GM18873 (cell line): Measurements from ENCODE around the gene ANKRD31.

Experiments
- ATAC-seq: cut with Tn5 transposase; IDR thresholded peaks from one replicate; pipeline ENCODE4 v1.9.1; 2021; ENCODE audit warnings: mild to moderate bottlenecking, moderate library complexity, moderate number of reproducible peaks; ENCODE audit not compliant: unreplicated experiment, low FRiP score

The ANKRD31 gene

DNA sequence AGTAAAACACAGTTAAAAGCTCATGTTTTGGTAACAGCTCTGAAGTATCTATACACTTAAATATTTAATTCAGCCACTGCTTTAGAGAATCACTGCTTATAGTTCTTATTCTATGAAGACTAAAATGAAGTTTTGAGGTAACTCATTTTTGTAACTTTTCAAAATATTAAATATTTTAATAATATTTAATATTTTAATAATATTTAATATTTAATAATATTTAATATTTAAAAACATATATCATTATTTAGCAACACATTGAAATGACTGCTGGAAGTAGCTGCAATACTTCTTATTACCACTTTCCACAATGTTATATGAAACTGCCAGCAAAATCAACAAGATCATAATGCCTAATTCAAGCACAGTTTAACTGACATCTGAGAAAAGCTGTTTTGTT, 165.6 kb downstream of the ANKRD31 start:
- no peak for ATAC-seq

DNA sequence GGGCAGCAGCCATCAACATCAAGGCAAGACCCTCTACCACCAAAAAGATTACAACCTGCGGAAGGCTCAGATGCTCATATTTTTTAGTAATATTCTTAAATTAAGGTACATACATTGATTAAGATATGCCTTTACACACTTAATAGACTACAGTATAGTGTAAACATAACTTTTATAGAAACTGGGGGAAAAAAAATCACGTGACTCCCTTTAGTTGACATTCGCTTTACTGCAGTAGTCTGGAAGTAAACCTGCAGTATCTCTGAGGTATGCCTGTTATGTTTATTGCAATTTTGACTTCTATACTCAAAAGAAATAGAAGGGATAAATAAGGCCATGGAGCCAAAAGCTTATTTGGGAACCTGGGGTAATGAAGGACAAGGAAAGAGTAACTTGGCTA, 169.2 kb downstream of the ANKRD31 start:
- no peak for ATAC-seq

DNA sequence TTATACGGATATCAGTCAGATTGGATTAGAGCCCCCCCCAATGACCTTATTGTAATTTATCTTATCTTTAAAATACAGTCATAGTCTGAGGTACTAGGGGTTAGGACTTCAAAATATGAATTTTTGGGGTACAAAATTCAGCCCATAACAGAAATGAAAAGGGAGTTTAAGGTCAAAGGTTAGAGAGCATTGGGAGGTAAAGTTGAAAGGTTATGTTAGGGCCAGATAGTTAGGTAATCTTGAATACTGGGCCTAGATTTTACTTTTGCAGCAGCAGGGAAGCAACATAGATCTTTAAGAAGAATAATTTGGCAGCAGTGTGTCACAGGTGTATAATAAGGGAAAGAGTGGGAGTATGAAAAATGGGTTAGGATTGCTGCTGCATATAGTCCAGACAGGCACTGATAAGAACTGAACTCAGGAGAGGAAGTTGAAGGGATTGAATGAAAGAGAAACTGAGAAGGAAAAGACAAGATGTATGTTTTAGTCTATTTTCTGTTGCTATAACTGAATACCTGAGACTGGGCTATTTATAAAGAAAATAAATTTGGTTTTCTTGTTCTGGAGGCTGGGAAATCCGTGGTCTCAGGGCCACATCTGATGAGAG, 173.7 kb downstream of the ANKRD31 start:
- ATAC-seq: no peak

DNA sequence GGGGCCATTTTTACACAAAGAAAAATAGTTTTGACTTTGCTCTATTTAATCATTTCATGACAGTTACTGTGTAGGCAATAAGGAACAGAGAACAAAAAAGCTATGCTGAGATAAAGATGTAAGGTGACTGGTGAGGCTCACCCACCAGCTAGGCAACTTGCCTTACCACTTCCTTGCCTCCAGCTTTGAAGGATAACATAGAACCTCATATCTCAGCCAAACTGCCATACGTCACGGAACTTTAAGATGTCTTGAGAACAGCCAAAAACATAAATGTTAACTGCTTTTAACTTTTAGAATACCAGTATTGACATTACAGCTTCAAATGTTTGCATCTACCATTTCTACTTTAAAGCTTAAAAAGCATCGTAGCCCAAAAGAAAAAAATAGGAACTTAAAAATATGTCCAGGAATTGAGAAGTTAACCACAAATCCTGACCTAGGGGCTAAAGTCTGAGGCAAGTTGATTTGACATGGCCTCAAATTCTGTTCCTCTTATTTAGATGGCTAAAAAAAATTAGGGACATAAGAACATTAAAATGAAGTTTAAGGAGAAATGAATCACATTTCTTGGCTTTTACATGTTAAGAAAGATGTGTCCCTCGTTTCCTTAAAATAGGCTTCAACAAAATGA, 176.6 kb downstream of the ANKRD31 start:
- no peak for ATAC-seq

GRCh38 chr5:75058986-75059535, 177.6 kb downstream of the ANKRD31 start:
- no peak for ATAC-seq

DNA sequence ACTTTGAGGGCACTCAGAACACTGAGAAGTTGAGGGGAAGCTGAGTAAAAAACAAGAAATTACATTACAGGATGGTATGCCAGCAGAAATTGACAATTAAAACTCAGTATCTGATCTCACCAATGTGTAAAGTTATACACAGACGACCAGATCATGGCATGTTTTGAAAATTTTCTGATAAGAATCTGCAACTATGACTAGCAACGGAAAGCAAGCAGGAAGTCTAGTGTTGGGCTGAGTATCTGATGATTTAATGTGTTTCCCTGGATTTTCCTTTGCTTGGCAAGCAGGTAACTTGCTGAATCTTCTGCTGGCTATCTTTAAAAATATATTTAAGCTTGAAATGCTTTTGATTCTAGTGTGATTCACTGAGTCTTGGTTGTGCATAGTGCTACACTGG, 179.1 kb downstream of the ANKRD31 start:
- no peak for ATAC-seq

DNA sequence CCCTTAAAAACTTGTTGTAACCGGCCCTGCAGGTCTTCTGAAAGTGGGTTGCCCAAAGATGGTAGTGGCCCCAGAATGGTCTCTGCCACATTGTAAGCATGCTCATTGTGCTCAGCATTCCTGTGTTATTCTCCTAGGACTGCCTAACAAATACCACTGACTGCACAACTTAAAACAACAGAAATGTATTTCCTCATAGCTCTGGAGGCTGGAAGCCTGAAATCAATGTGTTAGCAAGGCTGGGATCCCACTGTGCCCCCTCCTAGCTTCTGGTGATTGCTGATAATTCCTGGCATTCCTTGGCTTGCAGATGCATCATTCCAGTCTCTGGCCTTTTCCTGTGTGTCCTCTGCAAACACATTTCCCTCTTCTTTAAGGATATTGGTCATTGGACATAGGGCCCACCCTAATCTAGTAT, 180.9 kb downstream of the ANKRD31 start:
- ATAC-seq: no peak

GRCh38 chr5:75054134-75054930, 182.3 kb downstream of the ANKRD31 start:
- ATAC-seq: no peak

DNA sequence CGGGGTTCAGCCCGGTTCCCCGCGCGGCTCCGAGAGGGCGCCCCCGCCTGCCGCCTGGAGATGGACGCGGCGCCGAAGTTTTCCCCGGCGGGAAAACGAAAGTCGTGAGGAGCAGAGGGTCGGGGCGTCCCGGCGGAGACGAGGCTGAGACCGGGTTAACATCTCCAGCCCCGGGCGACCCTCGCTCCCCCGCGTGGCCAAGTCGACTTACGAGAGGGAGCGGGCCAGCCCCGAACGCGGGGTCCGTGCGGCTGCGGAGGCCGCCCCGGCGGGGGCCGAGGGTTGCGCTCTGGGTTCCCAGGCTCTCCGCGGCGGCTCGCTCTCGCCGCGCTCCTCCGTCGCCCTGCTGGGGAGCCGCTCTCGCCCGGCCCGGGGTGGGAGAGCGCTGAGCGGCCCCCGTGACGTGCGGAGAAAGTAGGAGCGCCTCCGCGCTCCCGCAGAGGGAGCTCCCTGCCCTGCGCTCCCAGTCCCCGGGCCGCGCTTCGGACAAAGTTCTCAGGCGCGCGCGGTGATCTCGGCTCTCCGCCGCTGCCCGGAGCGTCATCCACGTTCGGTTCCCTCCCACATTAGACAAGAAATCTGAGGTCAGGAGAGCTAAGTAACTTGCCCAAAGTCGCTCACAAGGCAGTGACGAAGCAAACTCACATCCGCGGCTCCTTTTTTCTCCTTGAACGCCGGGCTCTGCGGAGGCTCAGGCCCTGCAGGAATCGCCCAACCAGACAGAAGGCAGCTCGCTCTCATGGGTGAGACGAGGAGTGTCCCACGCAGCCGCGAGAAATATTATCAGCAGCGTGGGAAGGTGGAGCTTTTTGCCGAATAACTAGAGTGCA, 183.2 kb downstream of the ANKRD31 start:
- ATAC-seq: no peak

- ATAC-seq: no peak
Observed at GRCh38 chr5:75053054-75053303, 183.7 kb downstream of the ANKRD31 start.

- no peak for ATAC-seq
Observed at GRCh38 chr5:75052192-75053053, 184.3 kb downstream of the ANKRD31 start, which contains the start of gene GCNT4. Gene GCNT4, minus strand, starts transcription at chr5:75052558. Its CDS starts 22,521 bp downstream, at chr5:75030037.

DNA sequence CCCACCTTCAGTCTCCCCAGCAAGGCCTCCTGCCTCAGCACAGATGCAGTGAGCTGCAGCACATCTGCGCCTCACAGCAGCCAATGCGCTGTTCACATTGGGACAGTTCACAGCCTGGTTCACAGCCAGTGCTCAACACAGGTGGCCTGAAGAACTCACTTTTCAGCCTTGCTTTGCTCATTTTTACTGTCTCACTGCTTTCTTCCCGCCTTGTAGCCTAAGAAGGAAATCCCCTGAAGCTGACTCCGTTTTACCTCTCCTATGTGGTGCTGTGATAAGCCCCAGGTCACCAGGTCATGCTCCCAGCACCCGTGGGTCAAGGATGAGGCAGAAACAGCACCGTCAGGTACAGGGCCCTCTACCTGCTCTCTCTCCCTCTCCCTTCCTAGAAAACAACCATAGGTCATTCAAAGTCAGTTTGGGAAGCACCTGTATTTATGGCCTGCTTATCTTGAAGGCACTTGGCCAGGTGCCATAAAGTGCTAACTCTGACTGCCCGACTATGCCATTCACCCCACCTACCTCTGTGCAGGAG, 185.4 kb downstream of the ANKRD31 start:
- ATAC-seq: no peak

GRCh38 chr5:75050415-75050814, 186.3 kb downstream of the ANKRD31 start:
- ATAC-seq: no peak

DNA sequence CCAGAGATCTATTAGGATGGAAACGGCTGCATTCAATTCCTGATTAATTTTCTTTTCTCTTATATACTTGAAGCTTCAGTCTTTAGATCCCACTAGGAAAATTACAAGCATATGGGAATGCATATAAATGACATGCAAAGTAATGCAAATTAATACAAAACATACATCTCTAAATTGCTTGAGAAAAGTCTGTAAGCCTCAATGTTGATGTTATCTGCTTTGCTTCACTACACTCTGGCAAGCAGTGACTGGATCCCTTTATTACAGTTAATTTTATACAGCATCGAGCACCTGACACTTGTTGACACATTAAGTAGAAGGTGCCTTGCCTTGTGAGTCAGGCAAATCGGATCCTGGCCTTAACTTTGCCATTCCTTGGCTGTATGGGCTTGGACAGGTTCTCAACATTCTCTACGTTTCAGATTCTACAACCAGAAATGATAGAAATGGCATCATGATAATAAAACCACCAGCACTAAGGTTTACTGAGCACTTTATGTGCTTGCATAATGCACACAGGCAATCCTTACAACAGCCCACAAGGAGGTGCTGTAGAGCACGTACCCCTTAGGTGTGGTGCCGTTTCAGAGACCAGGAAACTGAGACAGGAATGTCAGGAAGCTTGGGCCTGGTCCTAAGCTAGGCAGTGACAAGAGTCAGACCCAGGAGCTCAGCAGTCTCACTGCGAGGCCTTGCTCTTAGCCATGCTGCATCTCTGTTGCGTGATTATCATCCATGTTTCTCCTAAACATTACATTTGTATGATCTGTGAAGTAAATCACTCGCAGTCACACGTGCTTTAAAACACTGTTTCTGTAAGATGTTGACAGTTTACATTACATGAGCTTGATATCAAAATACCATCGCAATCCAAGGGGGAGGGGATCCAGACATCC, 187.0 kb downstream of the ANKRD31 start:
- ATAC-seq: no peak

GRCh38 chr5:75048457-75048953, 188.2 kb downstream of the ANKRD31 start:
- ATAC-seq: no peak

DNA sequence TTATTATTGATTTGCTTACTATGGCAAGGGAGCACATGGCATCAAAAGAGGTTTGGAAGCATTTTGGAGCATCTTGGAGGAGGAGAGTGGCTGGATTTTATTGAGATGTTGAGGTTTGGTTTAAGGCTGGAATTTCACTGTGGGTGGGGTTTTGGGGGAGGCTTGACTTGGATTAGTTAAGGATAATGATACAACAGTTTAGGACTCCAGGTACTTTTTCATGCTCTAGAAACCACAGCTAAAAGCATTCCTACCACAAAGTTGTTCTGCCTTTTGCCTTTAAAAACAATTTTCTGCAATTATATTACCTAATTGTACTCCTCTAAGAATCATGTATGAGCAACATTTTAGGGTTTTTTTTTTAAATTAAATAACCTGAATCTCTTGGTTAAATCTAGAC, 189.3 kb downstream of the ANKRD31 start:
- no peak for ATAC-seq

- no peak for ATAC-seq
Observed at GRCh38 chr5:75046366-75047142, 190.1 kb downstream of the ANKRD31 start.

- ATAC-seq: no peak
Observed at GRCh38 chr5:75045071-75045470, 191.6 kb downstream of the ANKRD31 start.
